ENCODE results near the gene NTRK3.
"Not testable (repeated sequence)": the region's sequence is repeated elsewhere in the genome, so short reads cannot be mapped to it uniquely, and the experiment has no call there.

NTRK3 gene

DNA sequence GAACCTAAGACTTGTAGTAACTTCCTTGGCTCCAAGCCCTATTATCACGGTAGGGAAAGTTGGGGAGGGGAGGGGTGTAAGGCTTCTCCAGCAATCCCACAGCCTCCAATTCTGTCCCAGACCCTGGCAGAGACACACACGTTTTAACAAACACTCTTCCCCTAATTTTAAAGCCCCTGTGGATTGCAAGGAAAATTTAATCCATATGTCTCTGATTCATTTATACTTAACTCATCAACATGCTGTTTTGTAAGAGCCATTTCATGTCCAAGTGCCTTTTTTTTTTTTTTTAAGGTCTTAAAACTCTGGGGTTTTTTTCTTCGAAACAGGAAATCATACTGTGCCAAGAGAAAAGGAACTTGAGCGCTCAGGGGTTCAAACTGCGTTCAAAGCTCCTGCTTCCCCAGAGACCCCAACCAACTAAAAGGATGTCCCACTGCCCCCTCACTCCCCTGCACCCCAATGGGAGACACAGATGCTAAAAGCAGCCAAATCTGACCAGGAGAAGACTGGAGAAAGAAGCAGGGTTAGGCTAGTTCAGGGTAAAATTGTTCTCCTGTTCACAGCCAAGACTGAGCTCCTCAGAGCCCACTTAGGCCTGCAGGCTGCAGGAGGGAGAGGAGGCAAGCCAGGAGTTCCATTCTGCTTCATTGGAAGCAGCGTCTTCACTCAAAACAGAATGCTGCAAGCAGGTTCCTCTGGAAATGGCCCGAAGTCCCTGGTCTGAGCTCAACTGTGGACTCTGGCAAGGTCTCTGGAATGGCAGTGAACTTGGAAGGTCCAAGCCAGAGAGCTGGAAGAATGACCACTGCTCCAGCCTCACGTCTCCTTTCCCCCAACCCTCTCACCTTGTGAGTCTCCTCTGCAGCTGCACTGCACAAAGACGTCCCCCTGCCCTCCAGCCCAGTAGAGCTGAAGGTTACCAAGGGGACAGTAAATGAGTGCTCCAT, 172.5 kb downstream of the NTRK3 start:
- Mint-ChIP-seq H3K27ac (no peak overlapping the region), H3K4me1 (ENCODE audit: low read depth) (no peaks in the 10 kb centered on the region), H3K36me3 (ENCODE audit: low read depth) (no peaks in the 10 kb centered on the region), H3K4me3 (no peak overlapping the region), H3K27me3 (ENCODE audit: low read depth) (no peaks in the 10 kb centered on the region), H3K9me3 (no peaks in the 10 kb centered on the region)

DNA sequence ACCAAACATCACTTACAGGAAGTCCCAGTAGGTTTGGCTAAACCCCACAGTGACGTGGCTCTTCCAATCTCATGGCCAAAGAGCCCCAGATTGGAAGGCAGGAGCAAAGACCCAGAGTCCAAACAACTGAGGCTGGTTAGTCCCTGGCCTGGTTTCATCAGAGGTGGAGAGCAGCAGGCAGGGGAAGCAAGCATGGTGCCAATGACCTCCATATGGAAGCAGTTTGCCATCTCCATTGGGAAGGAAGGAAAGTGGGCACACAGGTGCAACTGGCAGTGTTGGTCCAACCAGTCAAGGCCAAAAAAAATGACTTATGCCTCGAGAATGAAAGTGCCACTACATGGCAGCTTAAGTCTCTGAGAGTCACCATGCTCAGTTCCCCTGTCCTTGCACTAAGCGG, 175.9 kb downstream of the NTRK3 start:
- H3K36me3 Mint-ChIP-seq (ENCODE audit: low read depth), result no peaks in the 10 kb centered on the region
- no peaks in the 10 kb centered on the region for H3K9me3 Mint-ChIP-seq
- H3K4me3 Mint-ChIP-seq, result no peak overlapping the region
- no peak overlapping the region for H3K27ac Mint-ChIP-seq
- no peaks in the 10 kb centered on the region for H3K27me3 Mint-ChIP-seq (ENCODE audit: low read depth)
- H3K4me1 Mint-ChIP-seq (ENCODE audit: low read depth), result no peaks in the 10 kb centered on the region

DNA sequence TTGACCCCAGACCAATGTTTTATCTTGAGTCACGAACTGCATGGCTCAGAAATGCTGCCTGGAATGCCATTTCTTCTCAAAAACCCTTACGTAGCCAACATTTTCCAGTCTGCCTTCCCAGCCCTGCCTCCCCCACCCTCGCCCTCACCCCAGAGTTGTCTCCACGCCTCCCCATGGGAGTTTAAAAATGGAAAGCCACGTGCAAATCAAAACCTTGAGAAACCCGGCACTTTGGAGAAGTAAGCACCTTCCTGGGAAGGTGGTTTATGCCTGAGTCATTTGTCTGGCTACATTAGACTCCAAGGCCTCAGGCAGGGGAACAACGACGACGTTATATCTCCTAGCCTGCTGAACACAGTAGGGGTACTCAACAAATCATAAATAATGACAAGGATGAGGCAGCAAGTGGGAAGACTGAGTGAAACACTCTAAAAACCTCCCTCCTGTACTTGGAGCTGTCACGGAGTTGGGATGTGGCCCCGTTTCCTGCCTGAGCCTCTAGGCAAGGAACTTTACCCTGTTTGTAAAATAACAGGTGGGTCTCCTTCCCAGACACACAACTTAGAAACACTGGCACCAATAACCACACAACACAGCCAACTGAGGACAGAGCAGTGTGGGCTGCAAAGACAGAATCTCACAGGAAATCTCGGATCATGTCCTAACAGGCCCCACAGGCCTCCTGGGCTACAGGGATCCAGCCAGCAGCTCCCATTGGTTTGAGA, 179.1 kb downstream of the NTRK3 start:
- Mint-ChIP-seq H3K4me1 (ENCODE audit: low read depth) (no peaks in the 10 kb centered on the region), H3K4me3 (no peak overlapping the region), H3K27me3 (ENCODE audit: low read depth) (no peaks in the 10 kb centered on the region), H3K36me3 (ENCODE audit: low read depth) (no peaks in the 10 kb centered on the region), H3K27ac (no peak overlapping the region), H3K9me3 (no peaks in the 10 kb centered on the region)

GRCh38 chr15:88076328-88076727, 180.2 kb downstream of the NTRK3 start:
- Mint-ChIP-seq H3K4me1 (ENCODE audit: low read depth) (no peaks in the 10 kb centered on the region), H3K4me3 (no peak overlapping the region), H3K9me3 (no peaks in the 10 kb centered on the region), H3K27ac (no peak overlapping the region), H3K27me3 (ENCODE audit: low read depth) (no peaks in the 10 kb centered on the region), H3K36me3 (ENCODE audit: low read depth) (no peaks in the 10 kb centered on the region)

- Mint-ChIP-seq H3K36me3 (ENCODE audit: low read depth) (no peaks in the 10 kb centered on the region), H3K4me1 (ENCODE audit: low read depth) (no peaks in the 10 kb centered on the region), H3K4me3 (no peak overlapping the region), H3K27ac (no peak overlapping the region), H3K9me3 (no peaks in the 10 kb centered on the region), H3K27me3 (ENCODE audit: low read depth) (no peaks in the 10 kb centered on the region)
These were observed 181.4 kb downstream of the NTRK3 start for GRCh38 chr15:88075102-88075501.

GRCh38 chr15:88074386-88074785, 182.2 kb downstream of the NTRK3 start:
- no peak overlapping the region for H3K27ac Mint-ChIP-seq
- no peaks in the 10 kb centered on the region for H3K4me1 Mint-ChIP-seq (ENCODE audit: low read depth)
- no peak overlapping the region for H3K4me3 Mint-ChIP-seq
- no peaks in the 10 kb centered on the region for H3K9me3 Mint-ChIP-seq
- no peaks in the 10 kb centered on the region for H3K27me3 Mint-ChIP-seq (ENCODE audit: low read depth)
- H3K36me3 Mint-ChIP-seq (ENCODE audit: low read depth), result no peaks in the 10 kb centered on the region

DNA sequence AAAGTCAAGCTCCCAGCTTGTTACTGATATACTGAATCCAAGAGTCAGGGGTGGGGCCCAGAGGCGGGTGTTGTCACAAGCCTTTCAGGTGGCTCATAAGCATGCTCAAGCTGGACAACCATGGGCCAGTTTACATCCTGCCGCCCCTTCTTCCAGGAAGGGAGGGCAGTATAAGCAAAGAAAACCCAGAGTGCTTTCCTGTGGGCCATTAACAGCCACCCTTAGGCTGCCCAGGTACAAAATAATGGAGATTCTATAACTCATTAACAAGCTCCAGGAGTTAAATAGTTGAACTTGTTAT, 183.2 kb downstream of the NTRK3 start:
- Mint-ChIP-seq H3K27ac (no peak overlapping the region), H3K4me1 (ENCODE audit: low read depth) (no peaks in the 10 kb centered on the region), H3K4me3 (no peak overlapping the region), H3K9me3 (no peaks in the 10 kb centered on the region), H3K36me3 (ENCODE audit: low read depth) (no peaks in the 10 kb centered on the region), H3K27me3 (ENCODE audit: low read depth) (no peaks in the 10 kb centered on the region)

DNA sequence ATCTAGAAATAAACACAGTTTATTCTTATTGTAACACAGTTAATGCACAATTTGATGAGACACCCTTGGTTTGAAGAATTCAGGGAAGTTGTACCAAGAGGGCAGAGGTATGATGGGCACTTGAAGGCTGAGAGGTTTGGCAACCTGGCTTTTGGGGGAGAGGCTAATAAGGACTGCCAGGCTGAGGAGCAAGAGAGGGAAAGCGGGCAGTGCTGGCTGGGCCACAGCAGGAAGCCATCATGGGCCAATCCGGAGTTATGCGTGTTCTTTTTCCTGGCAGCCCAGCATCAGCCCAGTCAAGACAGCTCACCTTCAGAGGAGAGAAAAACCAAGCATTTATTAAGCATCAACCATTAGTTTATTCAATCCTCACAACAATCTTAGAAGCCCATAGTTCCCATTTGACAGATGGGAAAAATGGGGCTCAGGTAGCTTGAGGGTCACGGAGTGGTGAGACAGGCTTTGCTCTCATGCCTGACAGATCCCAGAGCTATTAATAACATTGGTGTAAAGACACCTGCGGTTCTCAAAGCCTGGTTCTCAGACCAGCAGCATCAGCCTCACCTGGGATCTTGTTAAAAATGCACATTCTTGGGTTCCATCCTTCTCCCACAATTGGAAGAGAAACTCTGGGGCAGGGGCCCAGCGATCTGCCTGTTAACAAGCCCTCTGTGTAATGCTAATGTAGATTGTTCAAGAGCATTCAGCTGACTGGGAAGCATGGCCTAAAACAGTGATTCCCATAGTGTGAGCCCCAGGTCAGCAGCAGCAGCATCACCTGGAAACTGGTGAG, 183.7 kb downstream of the NTRK3 start:
- Mint-ChIP-seq H3K9me3 (no peaks in the 10 kb centered on the region), H3K27ac (no peak overlapping the region), H3K36me3 (ENCODE audit: low read depth) (no peaks in the 10 kb centered on the region), H3K4me1 (ENCODE audit: low read depth) (no peaks in the 10 kb centered on the region), H3K27me3 (ENCODE audit: low read depth) (no peaks in the 10 kb centered on the region), H3K4me3 (no peak overlapping the region)

GRCh38 chr15:88072133-88072532, 184.4 kb downstream of the NTRK3 start:
- not testable (repeated sequence) for H3K9me3 Mint-ChIP-seq; H3K4me3 Mint-ChIP-seq; H3K27me3 Mint-ChIP-seq (ENCODE audit: low read depth); H3K36me3 Mint-ChIP-seq (ENCODE audit: low read depth); H3K27ac Mint-ChIP-seq; H3K4me1 Mint-ChIP-seq (ENCODE audit: low read depth)

- Mint-ChIP-seq H3K4me3 (no peak overlapping the region), H3K27ac (no peak overlapping the region), H3K36me3 (ENCODE audit: low read depth) (no peaks in the 10 kb centered on the region), H3K27me3 (ENCODE audit: low read depth) (no peaks in the 10 kb centered on the region), H3K9me3 (no peaks in the 10 kb centered on the region), H3K4me1 (ENCODE audit: low read depth) (no peaks in the 10 kb centered on the region)
These were observed 185.4 kb downstream of the NTRK3 start for GRCh38 chr15:88071141-88071540.

DNA sequence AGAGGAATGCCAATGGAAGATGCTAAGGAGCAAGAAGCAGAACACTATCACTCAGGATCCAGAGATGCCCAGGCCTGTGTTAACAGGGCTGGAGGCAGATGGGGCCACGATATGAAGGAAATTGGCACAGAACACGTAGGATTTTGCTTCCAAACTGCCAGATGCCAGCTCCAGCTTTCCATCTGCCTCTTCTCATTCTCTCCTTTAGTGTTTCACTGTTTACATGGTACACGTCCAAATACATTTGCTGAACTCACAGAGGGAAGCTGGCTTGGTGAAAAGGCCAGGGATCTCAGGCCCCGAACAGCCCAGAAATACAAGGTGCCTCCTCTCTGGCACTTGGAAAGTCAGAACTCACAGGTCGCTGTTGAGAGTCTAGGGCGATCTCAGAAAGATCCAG, 187.0 kb downstream of the NTRK3 start:
- Mint-ChIP-seq H3K4me3 (no peak overlapping the region), H3K27ac (no peak overlapping the region), H3K36me3 (ENCODE audit: low read depth) (no peaks in the 10 kb centered on the region), H3K4me1 (ENCODE audit: low read depth) (no peaks in the 10 kb centered on the region), H3K9me3 (no peaks in the 10 kb centered on the region), H3K27me3 (ENCODE audit: low read depth) (no peaks in the 10 kb centered on the region)

- Mint-ChIP-seq H3K4me1 (ENCODE audit: low read depth) (no peaks in the 10 kb centered on the region), H3K27me3 (ENCODE audit: low read depth) (no peaks in the 10 kb centered on the region), H3K36me3 (ENCODE audit: low read depth) (no peaks in the 10 kb centered on the region), H3K4me3 (no peak overlapping the region), H3K9me3 (no peaks in the 10 kb centered on the region), H3K27ac (no peak overlapping the region)
These were observed 189.2 kb downstream of the NTRK3 start for GRCh38 chr15:88067331-88067685.

GRCh38 chr15:88066636-88067330, 189.8 kb downstream of the NTRK3 start:
- Mint-ChIP-seq H3K4me1 (ENCODE audit: low read depth) (no peaks in the 10 kb centered on the region), H3K27me3 (ENCODE audit: low read depth) (no peaks in the 10 kb centered on the region), H3K4me3 (no peak overlapping the region), H3K27ac (no peak overlapping the region), H3K36me3 (ENCODE audit: low read depth) (no peaks in the 10 kb centered on the region), H3K9me3 (no peaks in the 10 kb centered on the region)

- no peak overlapping the region for H3K4me3 Mint-ChIP-seq
- no peak overlapping the region for H3K27ac Mint-ChIP-seq
- H3K9me3 Mint-ChIP-seq, result no peaks in the 10 kb centered on the region
- no peaks in the 10 kb centered on the region for H3K27me3 Mint-ChIP-seq (ENCODE audit: low read depth)
- no peaks in the 10 kb centered on the region for H3K36me3 Mint-ChIP-seq (ENCODE audit: low read depth)
- no peaks in the 10 kb centered on the region for H3K4me1 Mint-ChIP-seq (ENCODE audit: low read depth)
These were observed 195.1 kb downstream of the NTRK3 start for GRCh38 chr15:88061452-88061851.

Data from T-helper 1 cell treated with Interleukin-12 subunit alpha and Interleukin-12 subunit beta and Interleukin-4 antibody, amounts not matched to agents 30 μg/mL and 1 μg/mL, for 36 hours (primary cell).